Measurements from ENCODE around the gene SLC2A9. TPM values are rescaled to one million over a fixed set of nuclear protein-coding genes. Genes with fewer than 3 reads are reported as not detected.

Gene SLC2A9
- total RNA-seq, 1 donor from 2014 or later, result 19.0 TPM

GRCh38 chr4:9929111-9929510, 92.2 kb downstream of the SLC2A9 start:
- DNase-seq (no peak), ATAC-seq (no peak)
- no peak for TF ChIP-seq CTCF (IDR thresholded peaks at IDR 0.05)
- intact Hi-C loops (cut with DNase I), result no loop called here
- no peak overlapping the region for H3K27ac ChIP-seq
- no peaks in the 10 kb centered on the region for H3K27me3 ChIP-seq
- H3K36me3 ChIP-seq, result no peaks in the 10 kb centered on the region
- no peaks in the 10 kb centered on the region for H3K4me1 ChIP-seq
- H3K9me3 ChIP-seq, result no peaks in the 10 kb centered on the region
- no peak overlapping the region for H3K4me3 ChIP-seq

GRCh38 chr4:9927341-9928007, 93.8 kb downstream of the SLC2A9 start:
- H3K9me3 ChIP-seq, result no peaks in the 10 kb centered on the region
- DNase-seq (no peak), ATAC-seq (peak; percentile 11)
- no peak overlapping the region for H3K27ac ChIP-seq
- H3K4me3 ChIP-seq, result no peak overlapping the region
- H3K27me3 ChIP-seq, result no peaks in the 10 kb centered on the region
- no peak for TF ChIP-seq CTCF (IDR thresholded peaks at IDR 0.05)
- no peaks in the 10 kb centered on the region for H3K36me3 ChIP-seq
- intact Hi-C loops (cut with DNase I), result no loop called here
- no peaks in the 10 kb centered on the region for H3K4me1 ChIP-seq

- DNase-seq, result no peak
- H3K27me3 ChIP-seq, result no peaks in the 10 kb centered on the region
- H3K27ac ChIP-seq, result no peak overlapping the region
- H3K9me3 ChIP-seq, result no peaks in the 10 kb centered on the region
- no peaks in the 10 kb centered on the region for H3K4me1 ChIP-seq
- TF ChIP-seq CTCF (IDR thresholded peaks at IDR 0.05), result no peak
- no peak overlapping the region for H3K4me3 ChIP-seq
- no peak for ATAC-seq
- intact Hi-C loops (cut with DNase I), result no loop called here
- no peaks in the 10 kb centered on the region for H3K36me3 ChIP-seq
These were observed 94.7 kb downstream of the SLC2A9 start for GRCh38 chr4:9926586-9926985.

GRCh38 chr4:9925750-9926439, 95.4 kb downstream of the SLC2A9 start:
- H3K4me3 ChIP-seq, result no peak overlapping the region
- no peaks in the 10 kb centered on the region for H3K27me3 ChIP-seq
- H3K36me3 ChIP-seq, result no peaks in the 10 kb centered on the region
- no peaks in the 10 kb centered on the region for H3K9me3 ChIP-seq
- ATAC-seq (no peak), DNase-seq (no peak)
- intact Hi-C loops (cut with DNase I), result no loop called here
- H3K27ac ChIP-seq, result no peak overlapping the region
- no peak for TF ChIP-seq CTCF (IDR thresholded peaks at IDR 0.05)
- no peaks in the 10 kb centered on the region for H3K4me1 ChIP-seq

GRCh38 chr4:9924750-9925149, 96.5 kb downstream of the SLC2A9 start:
- no peaks in the 10 kb centered on the region for H3K9me3 ChIP-seq
- H3K4me3 ChIP-seq, result no peak overlapping the region
- ATAC-seq (no peak), DNase-seq (no peak)
- no peaks in the 10 kb centered on the region for H3K36me3 ChIP-seq
- H3K27ac ChIP-seq, result no peak overlapping the region
- H3K4me1 ChIP-seq, result no peaks in the 10 kb centered on the region
- H3K27me3 ChIP-seq, result no peaks in the 10 kb centered on the region
- intact Hi-C loops (cut with DNase I), result no loop called here
- no peak for TF ChIP-seq CTCF (IDR thresholded peaks at IDR 0.05)

All from upper lobe of right lung (tissue), 1 donor.